T-helper 1 cell treated with Interleukin-12 subunit alpha and Interleukin-12 subunit beta and Interleukin-4 antibody, amounts not matched to agents 30 μg/mL and 1 μg/mL, for 36 hours (primary cell): ENCODE data around the gene GAGE12D.
"Not testable (repeated sequence)": the region's sequence is repeated elsewhere in the genome, so short reads cannot be mapped to it uniquely, and the experiment has no call there.

Experiments used
- H3K27ac Mint-ChIP-seq: one replicate; pipeline ENCODE4 v1.8.0; 2021; ENCODE audit warnings: mild to moderate bottlenecking, mixed read lengths
- H3K27me3 Mint-ChIP-seq: one replicate; pipeline ENCODE4 v1.8.0; 2021; ENCODE audit warnings: low read depth, mixed read lengths
- H3K36me3 Mint-ChIP-seq: one replicate; pipeline ENCODE4 v1.8.0; 2021; ENCODE audit warnings: low read depth, mixed read lengths
- H3K4me1 Mint-ChIP-seq: one replicate; pipeline ENCODE4 v1.8.0; 2021; ENCODE audit warnings: low read depth, mixed read lengths
- H3K4me3 Mint-ChIP-seq: one replicate; pipeline ENCODE4 v1.8.0; 2021; ENCODE audit warnings: mild to moderate bottlenecking, moderate library complexity, mixed read lengths
- H3K9me3 Mint-ChIP-seq: one replicate; pipeline ENCODE4 v1.8.0; 2021; ENCODE audit warnings: mixed read lengths

GAGE12D gene, protein sequence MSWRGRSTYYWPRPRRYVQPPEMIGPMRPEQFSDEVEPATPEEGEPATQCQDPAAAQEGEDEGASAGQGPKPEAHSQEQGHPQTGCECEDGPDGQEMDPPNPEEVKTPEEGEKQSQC

DNA sequence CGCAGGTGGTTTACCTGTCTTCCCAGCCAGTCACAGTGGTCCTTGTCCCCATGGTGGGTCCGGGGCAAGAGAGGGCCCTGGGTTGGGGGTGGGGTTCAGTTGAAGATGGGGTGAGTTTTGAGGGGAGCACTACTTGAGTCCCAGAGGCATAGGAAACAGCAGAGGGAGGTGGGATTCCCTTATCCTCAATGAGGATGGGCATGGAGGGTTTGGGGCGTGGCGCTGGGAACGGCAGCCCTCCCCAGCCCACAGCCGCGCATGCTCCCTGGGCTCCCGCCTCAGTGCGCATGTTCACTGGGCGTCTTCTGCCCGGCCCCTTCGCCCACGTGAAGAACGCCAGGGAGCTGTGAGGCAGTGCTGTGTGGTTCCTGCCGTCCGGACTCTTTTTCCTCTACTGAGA, at the start of gene GAGE12D:
GAGE12D (plus strand) TSS at position 301 of the 400 bp plus-strand sequence. CDS start 1,155 bp downstream, outside the sequence.
- not testable (repeated sequence) for H3K27ac Mint-ChIP-seq, H3K4me3 Mint-ChIP-seq, H3K9me3 Mint-ChIP-seq, H3K36me3 Mint-ChIP-seq, H3K4me1 Mint-ChIP-seq, H3K27me3 Mint-ChIP-seq

GRCh38 chrX:49531877-49532276, 9.7 kb upstream of the GAGE12D start, which contains the start of gene GAGE12C:
Gene GAGE12C (plus strand): TSS chrX:49532177. CDS start chrX:49533332, 1,155 bp downstream.
- H3K27me3 Mint-ChIP-seq, H3K9me3 Mint-ChIP-seq, H3K4me3 Mint-ChIP-seq, H3K4me1 Mint-ChIP-seq, H3K36me3 Mint-ChIP-seq, H3K27ac Mint-ChIP-seq: not testable (repeated sequence)

DNA sequence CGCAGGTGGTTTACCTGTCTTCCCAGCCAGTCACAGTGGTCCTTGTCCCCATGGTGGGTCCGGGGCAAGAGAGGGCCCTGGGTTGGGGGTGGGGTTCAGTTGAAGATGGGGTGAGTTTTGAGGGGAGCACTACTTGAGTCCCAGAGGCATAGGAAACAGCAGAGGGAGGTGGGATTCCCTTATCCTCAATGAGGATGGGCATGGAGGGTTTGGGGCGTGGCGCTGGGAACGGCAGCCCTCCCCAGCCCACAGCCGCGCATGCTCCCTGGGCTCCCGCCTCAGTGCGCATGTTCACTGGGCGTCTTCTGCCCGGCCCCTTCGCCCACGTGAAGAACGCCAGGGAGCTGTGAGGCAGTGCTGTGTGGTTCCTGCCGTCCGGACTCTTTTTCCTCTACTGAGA, 9.5 kb downstream of the GAGE12D start, which contains the start of gene GAGE12E:
GAGE12E (plus strand) TSS at position 301 of the 400 bp plus-strand sequence. CDS start 1,155 bp downstream, outside the sequence.
- not testable (repeated sequence) for H3K4me1 Mint-ChIP-seq, H3K27ac Mint-ChIP-seq, H3K36me3 Mint-ChIP-seq, H3K27me3 Mint-ChIP-seq, H3K9me3 Mint-ChIP-seq, H3K4me3 Mint-ChIP-seq

- H3K36me3 Mint-ChIP-seq, H3K4me3 Mint-ChIP-seq, H3K27me3 Mint-ChIP-seq, H3K9me3 Mint-ChIP-seq, H3K4me1 Mint-ChIP-seq, H3K27ac Mint-ChIP-seq: not testable (repeated sequence)
These were observed 19.0 kb downstream of the GAGE12D start, which contains the start of gene GAGE12F for GRCh38 chrX:49560542-49560941. Gene GAGE12F (plus strand): TSS chrX:49560842. CDS start chrX:49561997, 1,155 bp downstream.

GRCh38 chrX:49568728-49569127, 27.2 kb downstream of the GAGE12D start:
- H3K4me1 Mint-ChIP-seq, H3K27ac Mint-ChIP-seq, H3K4me3 Mint-ChIP-seq, H3K36me3 Mint-ChIP-seq, H3K9me3 Mint-ChIP-seq, H3K27me3 Mint-ChIP-seq: not testable (repeated sequence)

DNA sequence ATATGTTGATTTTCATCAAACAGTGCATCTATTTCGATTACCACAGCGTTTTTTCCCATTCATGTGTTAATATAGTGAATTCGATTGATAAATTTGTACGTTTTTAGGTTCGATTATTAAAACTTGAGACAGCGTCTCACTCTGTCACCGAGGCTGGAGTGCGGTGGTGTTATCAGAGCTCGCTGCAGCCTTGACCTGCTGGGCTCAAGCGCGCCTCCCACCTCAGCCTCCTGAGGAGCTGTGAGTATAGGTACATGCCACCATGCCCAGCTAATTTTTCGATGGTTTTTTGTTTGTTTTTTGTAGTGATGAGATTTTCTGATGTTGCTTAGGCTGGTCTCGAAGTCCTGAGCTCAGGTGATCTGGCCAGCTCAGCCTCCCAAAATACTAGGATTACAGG, 27.6 kb downstream of the GAGE12D start:
- not testable (repeated sequence) for H3K36me3 Mint-ChIP-seq, H3K27ac Mint-ChIP-seq, H3K4me1 Mint-ChIP-seq, H3K9me3 Mint-ChIP-seq, H3K4me3 Mint-ChIP-seq, H3K27me3 Mint-ChIP-seq

DNA sequence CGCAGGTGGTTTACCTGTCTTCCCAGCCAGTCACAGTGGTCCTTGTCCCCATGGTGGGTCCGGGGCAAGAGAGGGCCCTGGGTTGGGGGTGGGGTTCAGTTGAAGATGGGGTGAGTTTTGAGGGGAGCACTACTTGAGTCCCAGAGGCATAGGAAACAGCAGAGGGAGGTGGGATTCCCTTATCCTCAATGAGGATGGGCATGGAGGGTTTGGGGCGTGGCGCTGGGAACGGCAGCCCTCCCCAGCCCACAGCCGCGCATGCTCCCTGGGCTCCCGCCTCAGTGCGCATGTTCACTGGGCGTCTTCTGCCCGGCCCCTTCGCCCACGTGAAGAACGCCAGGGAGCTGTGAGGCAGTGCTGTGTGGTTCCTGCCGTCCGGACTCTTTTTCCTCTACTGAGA, 28.6 kb downstream of the GAGE12D start, which contains the start of gene GAGE12G:
GAGE12G (plus strand) TSS at position 301 of the 400 bp plus-strand sequence. CDS start 1,155 bp downstream, outside the sequence.
- not testable (repeated sequence) for H3K36me3 Mint-ChIP-seq, H3K27me3 Mint-ChIP-seq, H3K4me1 Mint-ChIP-seq, H3K9me3 Mint-ChIP-seq, H3K27ac Mint-ChIP-seq, H3K4me3 Mint-ChIP-seq

GRCh38 chrX:49579649-49580048, 38.1 kb downstream of the GAGE12D start, which contains the start of gene GAGE12H:
Gene GAGE12H (plus strand): TSS chrX:49579949. CDS start chrX:49581104, 1,155 bp downstream.
- H3K9me3 Mint-ChIP-seq, H3K4me1 Mint-ChIP-seq, H3K27ac Mint-ChIP-seq, H3K36me3 Mint-ChIP-seq, H3K27me3 Mint-ChIP-seq, H3K4me3 Mint-ChIP-seq: not testable (repeated sequence)

GRCh38 chrX:49589196-49589595, 47.7 kb downstream of the GAGE12D start, which contains the start of gene GAGE2A:
Gene GAGE2A (plus strand): TSS chrX:49589496. CDS start chrX:49590651, 1,155 bp downstream.
- not testable (repeated sequence) for H3K4me1 Mint-ChIP-seq, H3K36me3 Mint-ChIP-seq, H3K4me3 Mint-ChIP-seq, H3K27me3 Mint-ChIP-seq, H3K9me3 Mint-ChIP-seq, H3K27ac Mint-ChIP-seq

DNA sequence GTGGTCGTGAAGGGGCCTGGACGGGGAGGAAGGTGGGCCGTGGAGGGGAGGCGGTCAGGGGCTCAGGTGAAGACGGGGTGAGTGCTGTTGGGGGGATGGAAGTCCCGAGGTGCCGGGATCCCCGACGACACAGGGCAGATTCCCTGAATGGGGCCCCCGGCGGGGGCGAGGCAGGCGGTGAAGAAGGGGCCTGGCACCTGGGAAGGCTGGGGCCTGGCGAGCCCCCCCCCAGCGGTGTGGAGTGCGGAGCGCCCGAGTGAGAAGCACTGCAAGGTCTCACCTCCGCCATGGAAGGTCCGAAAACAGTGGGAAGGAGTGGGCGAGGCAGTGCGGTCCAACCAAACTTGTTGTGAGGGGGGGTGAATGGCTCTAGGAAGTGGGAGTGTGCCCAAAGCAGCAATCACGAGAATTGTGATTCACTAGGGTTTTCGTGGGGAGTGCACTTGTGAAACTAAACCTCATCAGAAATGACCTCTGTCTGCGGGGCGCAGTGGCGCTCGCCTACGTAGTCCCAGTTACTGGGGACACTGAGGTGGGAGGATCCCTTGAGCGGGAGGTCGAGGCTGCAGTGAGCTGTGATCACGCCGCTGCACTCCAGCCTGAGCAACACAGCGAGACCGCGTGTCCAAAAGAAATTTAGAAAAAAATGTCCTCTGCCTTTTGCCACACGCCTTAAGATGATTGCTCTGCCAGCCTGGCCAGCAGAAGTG, 48.4 kb downstream of the GAGE12D start:
- not testable (repeated sequence) for H3K27ac Mint-ChIP-seq, H3K9me3 Mint-ChIP-seq, H3K27me3 Mint-ChIP-seq, H3K36me3 Mint-ChIP-seq, H3K4me3 Mint-ChIP-seq, H3K4me1 Mint-ChIP-seq

DNA sequence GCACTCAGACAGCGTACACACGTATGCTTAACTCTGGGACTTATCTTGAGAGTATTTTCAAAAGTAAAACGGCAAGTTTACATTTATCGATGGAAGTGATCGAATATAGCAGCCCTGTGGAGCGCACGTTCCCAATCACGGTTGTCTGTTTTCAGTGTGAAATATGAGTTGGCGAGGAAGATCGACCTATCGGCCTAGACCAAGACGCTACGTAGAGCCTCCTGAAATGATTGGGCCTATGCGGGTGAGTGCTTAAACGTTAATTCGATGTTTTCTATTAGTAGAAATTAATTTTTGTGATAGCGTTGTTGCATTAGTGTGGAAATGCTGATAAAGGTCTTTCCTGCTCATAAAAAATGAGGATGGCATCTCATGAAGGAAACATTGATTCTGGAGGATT, 49.0 kb downstream of the GAGE12D start:
- not testable (repeated sequence) for H3K27me3 Mint-ChIP-seq, H3K27ac Mint-ChIP-seq, H3K9me3 Mint-ChIP-seq, H3K4me3 Mint-ChIP-seq, H3K36me3 Mint-ChIP-seq, H3K4me1 Mint-ChIP-seq
